CD4-positive, alpha-beta T cell (primary cell): ENCODE data around the gene TBC1D2B. TPM values are rescaled to one million over a fixed set of nuclear protein-coding genes. Genes with fewer than 3 reads are reported as not detected.

Experiments
- ATAC-seq: fragments of 200-7000 bp; cut with Tn5 transposase; one replicate; pipeline ENCODE4 v1.10.0; 2022; ENCODE audit warnings: mild to moderate bottlenecking; ENCODE audit not compliant: poor library complexity
- CTCF ChIA-PET: fragments of 350-600 bp; sonication (Branson Sonifier 250); formaldehyde crosslinking; loops from one replicate; lab custom pipeline; 2021; ENCODE audit warnings: antibody characterized with exemption, inconsistent platforms; lab: Charles Lee
- POLR2A ChIA-PET: fragments of 350-600 bp; sonication (Branson Sonifier 250); formaldehyde crosslinking; loops from one replicate; lab custom pipeline; 2021; ENCODE audit warnings: antibody characterized with exemption, inconsistent platforms; lab: Charles Lee
- DNase-seq, 14 experiments: peaks; one replicate each; pipeline ENCODE4 v3.0.0-alpha.2; 2013 to 2020; ENCODE audit warnings: mixed read lengths in 2 of 14
- H3K27ac ChIP-seq, 2 donors: one replicate each; pipeline versions ENCODE4 v1.5.1 to v1.7.0; 2013; ENCODE audit warnings: low read length in 2 of 2, low read depth in 1 of 2, mild to moderate bottlenecking in 1 of 2
- H3K27me3 ChIP-seq, 2 experiments: 1 replicate in 1 of 2; 2 replicates in 1 of 2; pipeline versions ENCODE4 v1.6.1 to v1.7.0; 2013; ENCODE audit warnings: low read length in 2 of 2, control low read depth in 1 of 2, mild to moderate bottlenecking in 1 of 2, moderate library complexity in 1 of 2; ENCODE audit not compliant: insufficient read depth in 2 of 2, control insufficient read depth in 1 of 2
- H3K36me3 ChIP-seq: one replicate; pipeline ENCODE4 v1.6.1; 2013; ENCODE audit warnings: low read length, control low read depth; ENCODE audit not compliant: insufficient read depth
- H3K4me1 ChIP-seq: one replicate; pipeline ENCODE4 v1.6.1; 2013; ENCODE audit warnings: low read length, control low read depth; ENCODE audit not compliant: insufficient read depth
- H3K4me3 ChIP-seq: one replicate; pipeline ENCODE4 v1.5.1; 2013; ENCODE audit warnings: mild to moderate bottlenecking, low read length, moderate library complexity
- H3K9me3 ChIP-seq, 2 experiments: 1 replicate in 1 of 2; 2 replicates in 1 of 2; pipeline versions ENCODE4 v1.6.1 to v1.7.0; 2013; ENCODE audit warnings: low read length in 2 of 2, mild to moderate bottlenecking in 2 of 2, control low read depth in 1 of 2, moderate library complexity in 1 of 2; ENCODE audit not compliant: control insufficient read depth in 1 of 2, insufficient read depth in 1 of 2
- H3K27ac Mint-ChIP-seq: one replicate; pipeline ENCODE4 v1.8.0; 2020; ENCODE audit warnings: mixed read lengths
- H3K27me3 Mint-ChIP-seq: one replicate; pipeline ENCODE4 v1.8.0; 2021; ENCODE audit warnings: mixed read lengths
- H3K36me3 Mint-ChIP-seq: one replicate; pipeline ENCODE4 v1.8.0; 2021; ENCODE audit warnings: low read depth, mixed read lengths
- H3K4me1 Mint-ChIP-seq: one replicate; pipeline ENCODE4 v1.8.0; 2021; ENCODE audit warnings: low read depth, mixed read lengths
- H3K4me3 Mint-ChIP-seq: one replicate; pipeline ENCODE4 v1.8.0; 2020; ENCODE audit warnings: mild to moderate bottlenecking, mixed read lengths
- H3K9me3 Mint-ChIP-seq: one replicate; pipeline ENCODE4 v1.8.0; 2020; ENCODE audit warnings: mixed read lengths
- CTCF ChIP-seq: fragments of 200-600 bp; IDR thresholded peaks from one replicate; pipeline ENCODE4 v1.8.0; 2022; ENCODE audit warnings: antibody characterized with exemption, mild to moderate bottlenecking
- intact Hi-C, 2 experiments: fragments of 100-400 bp; cut with DNase I in 1 of 2; cut with micrococcal nuclease in 1 of 2; formaldehyde crosslinking; loops; one replicate each; pipeline versions ENCODE4 v1.15.1 to v1.9.0; 2023 to 2025; cut with DNase I, micrococcal nuclease
- polyA plus RNA-seq, 2 donors: library from polyadenylated mRNA; unstranded; fragments of 120-200 nt; gene quantifications; one replicate each; pipeline ENCODE4 v1.2.1, GENCODE V29; 2013
- total RNA-seq, 174 experiments: library from RNA in 2 of 174; stranded (reverse) in 2 of 174; gene quantifications; one replicate each; pipeline ENCODE4 v1.2.3 and lab custom pipeline; 2021 to 2026

TBC1D2B gene
- total RNA-seq = 10 to 100 TPM; 89.3 to 97.6 TPM
- polyA plus RNA-seq (2013, experiment 1 of 2) = 37.0 TPM
- polyA plus RNA-seq (2013, experiment 2 of 2) = 48.5 TPM
- 44.6 to 429 (median 153) reads per million in 172 experiments for total RNA-seq (lab: John Stamatoyannopoulos, UW)

DNA sequence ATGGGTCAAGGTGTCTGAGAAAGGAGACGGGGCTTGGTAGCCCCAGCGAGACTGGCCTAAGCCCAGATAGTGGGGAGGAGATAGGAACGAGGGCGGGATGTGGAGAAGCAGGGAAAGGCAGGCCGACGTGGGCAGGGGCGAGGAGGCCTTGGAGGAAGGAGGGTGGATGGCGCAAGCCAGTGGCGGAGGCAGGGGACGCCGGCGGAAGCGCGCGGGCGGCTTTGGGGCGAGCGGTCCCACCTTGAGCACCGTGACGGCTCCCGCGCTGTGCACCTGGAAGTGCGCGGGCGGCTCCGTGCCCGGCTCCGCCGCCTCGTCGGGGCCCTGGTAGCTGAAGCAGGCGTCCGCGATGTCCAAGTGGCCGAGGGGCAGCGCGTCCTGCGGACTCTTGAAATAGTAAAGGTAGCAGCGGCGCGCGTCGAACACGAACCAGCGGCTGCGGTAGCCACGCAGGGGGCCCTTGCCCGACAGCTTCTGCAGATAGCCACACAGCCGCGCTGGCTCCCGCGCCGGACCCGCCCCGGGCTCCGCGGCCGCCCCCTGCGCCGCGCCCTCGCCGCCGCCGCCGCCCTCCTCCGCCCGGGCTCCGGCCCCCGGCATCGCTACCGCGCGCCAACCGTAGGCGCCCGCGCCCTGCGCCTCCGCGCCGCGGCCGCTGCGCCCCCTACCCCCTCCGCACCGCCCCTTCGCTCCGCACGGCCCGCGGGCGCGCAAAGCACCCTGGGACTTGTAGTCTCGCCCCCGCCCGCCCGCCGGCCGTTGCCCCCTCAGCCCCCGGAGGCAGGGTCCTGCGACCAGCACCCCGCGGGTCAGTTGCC lies at the start of gene TBC1D2B:
TBC1D2B (minus strand) TSS at position 659 of the 818 bp plus-strand sequence; CDS start at position 600, 59 bp downstream.
- Mint-ChIP-seq H3K4me1 (peaks cover 47% of the 10 kb centered on the region), H3K4me3 (peak within 1 kb of the TSS; percentile 99), H3K9me3 (no peaks in the 10 kb centered on the region), H3K27me3 (no peaks in the 10 kb centered on the region), H3K27ac (no peak within 1 kb of the TSS), H3K36me3 (peaks cover 26% of the 10 kb centered on the region)
- ATAC-seq (peak; percentile 73), DNase-seq (peak; percentile 46 to 88 (median 66))
- H3K36me3 ChIP-seq = no peaks in the 10 kb centered on the region
- H3K4me3 ChIP-seq = peak within 1 kb of the TSS; percentile 96
- no peak for TF ChIP-seq CTCF
- H3K4me1 ChIP-seq = peaks cover 48% of the 10 kb centered on the region
- ChIA-PET CTCF (interaction anchor here (1.1 to 1.5 kb wide), 4 partner anchors 26 to 77 kb away, joined by 3 to 6 read pairs (median 4); no protein-coding TSS in a partner anchor), POLR2A (interaction anchor here (0.6 to 14.8 kb wide), 7 partner anchors 8 to 45 kb away, joined by 3 to 304 read pairs (median 5); no protein-coding TSS in a partner anchor)
- no peaks in the 10 kb centered on the region for H3K27me3 ChIP-seq
- H3K27ac ChIP-seq = peak within 1 kb of the TSS; percentile 68 to 75
- no peaks in the 10 kb centered on the region for H3K9me3 ChIP-seq
- intact Hi-C loops = loop anchor here (1.0 to 5.0 kb wide), 5 partner anchors 26 to 220 kb away; partner anchors contain the start of gene SKIC8 (in 1 of the 2)

DNA sequence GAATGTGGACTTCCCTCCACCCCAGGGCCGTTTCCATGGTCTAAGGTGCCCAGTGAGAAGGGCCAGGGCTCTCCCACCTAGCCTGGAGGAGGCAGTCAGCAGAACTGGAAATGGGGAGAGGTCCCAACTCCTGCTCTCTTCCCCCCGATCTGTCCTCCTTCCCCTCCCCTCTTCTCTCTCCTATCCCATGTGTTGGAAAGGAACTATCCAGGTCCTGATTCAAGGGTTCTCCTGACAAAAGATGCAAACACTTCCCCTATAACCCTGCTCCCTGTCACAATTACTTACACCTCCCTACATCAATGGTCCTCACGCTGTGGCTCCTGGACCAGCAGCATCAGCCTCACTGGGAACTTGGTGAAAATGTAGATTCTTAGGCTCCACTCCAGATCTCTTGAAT lies 47.8 kb upstream of the TBC1D2B start:
- no peaks in the 10 kb centered on the region for H3K9me3 Mint-ChIP-seq
- no peak for DNase-seq
- H3K4me1 ChIP-seq = no peaks in the 10 kb centered on the region
- H3K36me3 ChIP-seq = no peaks in the 10 kb centered on the region
- TF ChIP-seq CTCF = no peak
- H3K27ac Mint-ChIP-seq = no peak overlapping the region
- ChIA-PET POLR2A (no interaction called here), CTCF (no interaction called here)
- H3K4me1 Mint-ChIP-seq = peaks cover 5% of the 10 kb centered on the region
- H3K27me3 ChIP-seq = no peaks in the 10 kb centered on the region
- H3K27me3 Mint-ChIP-seq = no peaks in the 10 kb centered on the region
- intact Hi-C loops = no loop called here
- no peaks in the 10 kb centered on the region for H3K36me3 Mint-ChIP-seq
- H3K4me3 ChIP-seq = no peak overlapping the region
- no peak overlapping the region for H3K4me3 Mint-ChIP-seq
- ATAC-seq = no peak
- no peak overlapping the region for H3K27ac ChIP-seq
- no peaks in the 10 kb centered on the region for H3K9me3 ChIP-seq

- POLR2A ChIA-PET = no interaction called here
Observed at GRCh38 chr15:78120523-78120922, 43.0 kb upstream of the TBC1D2B start.

More at GRCh38 chr15:78120523-78120922, 43.0 kb upstream of the TBC1D2B start:
- H3K27ac Mint-ChIP-seq = no peak overlapping the region
- Histone ChIP-seq H3K9me3 (no peaks in the 10 kb centered on the region), H3K36me3 (no peaks in the 10 kb centered on the region), H3K27me3 (no peaks in the 10 kb centered on the region), H3K4me3 (no peak overlapping the region), H3K27ac (no peak overlapping the region), H3K4me1 (no peaks in the 10 kb centered on the region)
- CTCF ChIA-PET = interaction anchor here (1.0 kb wide), 1 partner anchor 75 kb away, joined by 3 read pairs; no protein-coding TSS in a partner anchor
- intact Hi-C loops = no loop called here
- DNase-seq (no peak), ATAC-seq (no peak)
- no peaks in the 10 kb centered on the region for H3K9me3 Mint-ChIP-seq
- no peaks in the 10 kb centered on the region for H3K4me1 Mint-ChIP-seq
- TF ChIP-seq CTCF = no peak
- no peak overlapping the region for H3K4me3 Mint-ChIP-seq
- H3K27me3 Mint-ChIP-seq = no peaks in the 10 kb centered on the region
- H3K36me3 Mint-ChIP-seq = no peaks in the 10 kb centered on the region
